C1 segment of cervical spinal cord (tissue), 14 donors: ENCODE data around the gene VMP1.
"Not testable (repeated sequence)": the region's sequence is repeated elsewhere in the genome, so short reads cannot be mapped to it uniquely, and the experiment has no call there.

Experiments used
- DNase-seq, 14 donors: peaks; one replicate each; lab custom pipeline; 2025; lab: John Stamatoyannopoulos, UW

The VMP1 gene

DNA sequence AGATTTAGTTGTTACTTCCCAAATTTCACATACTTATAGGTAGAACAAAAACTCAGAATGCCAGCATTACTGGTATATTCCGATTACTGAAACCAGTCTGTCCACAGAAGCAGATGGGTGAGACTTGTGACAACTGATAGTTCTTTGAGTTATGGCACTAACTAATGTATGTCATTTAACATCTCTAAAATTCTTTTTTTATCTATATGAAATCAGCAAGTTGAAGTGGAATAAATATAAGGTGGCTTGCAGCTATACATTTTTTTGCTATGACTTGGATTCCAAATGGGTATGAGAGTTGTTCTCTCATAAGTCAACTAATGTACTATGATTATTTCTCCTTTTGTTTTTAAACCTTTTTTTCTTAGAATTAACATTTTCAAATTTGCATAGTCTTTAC lies 69.1 kb downstream of the VMP1 start:
- DNase-seq, result no peak

DNA sequence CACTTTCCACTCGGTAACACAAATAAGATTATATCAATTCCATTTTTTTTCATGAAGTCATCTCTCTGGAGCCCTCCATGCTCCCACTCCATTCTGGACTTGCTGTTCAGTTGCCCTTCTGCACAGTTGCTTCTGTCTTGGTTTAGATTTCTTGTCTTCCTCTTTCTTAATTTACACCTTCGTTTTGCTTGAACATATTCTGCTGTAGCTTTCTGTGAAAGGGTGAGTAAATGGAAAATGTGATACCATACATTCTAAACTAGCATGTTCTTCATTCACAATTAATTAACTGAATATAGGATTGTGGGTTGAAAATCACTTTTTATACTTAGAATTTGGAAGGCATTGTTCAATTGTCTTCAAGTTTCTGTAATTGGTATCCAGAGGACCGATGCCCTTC lies 69.6 kb downstream of the VMP1 start:
- DNase-seq, result no peak

DNA sequence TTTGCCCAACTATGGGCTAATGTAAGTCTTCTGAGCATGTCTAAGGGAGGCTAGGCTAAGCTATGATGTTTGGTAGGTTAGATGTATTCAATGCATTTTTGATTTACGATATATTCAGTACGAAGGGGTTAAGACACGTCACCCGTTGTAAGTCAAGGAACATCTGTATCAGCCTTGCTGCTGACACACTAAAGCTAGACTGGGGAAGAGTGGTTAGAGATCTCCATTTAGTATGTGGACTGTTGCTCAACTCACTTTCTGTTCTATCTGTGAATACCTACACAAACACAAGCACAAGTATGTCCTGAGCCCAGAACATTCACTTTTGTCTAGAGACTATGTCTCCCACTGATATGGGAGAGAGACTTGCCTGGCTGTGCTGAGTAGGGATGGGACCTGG lies 71.5 kb downstream of the VMP1 start:
- DNase-seq, result no peak

DNA sequence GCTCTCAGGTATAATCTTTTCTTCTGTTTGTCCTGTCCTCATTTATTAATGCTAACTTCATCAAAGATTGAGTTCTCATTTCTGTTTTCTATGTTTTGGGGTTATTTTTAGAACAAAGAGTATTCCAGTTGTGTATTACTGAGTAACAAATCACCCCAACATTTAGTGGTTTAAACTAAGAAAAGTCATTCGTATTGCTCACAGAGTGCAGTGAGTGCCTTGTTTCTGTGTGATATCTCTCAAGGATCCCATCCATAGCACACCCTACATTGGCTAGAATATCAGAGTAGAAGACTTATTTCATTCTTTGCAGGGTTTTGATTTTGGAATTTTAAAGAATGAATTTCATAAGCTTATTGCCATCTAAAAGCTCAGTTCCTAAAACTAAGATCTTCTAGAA lies 72.1 kb downstream of the VMP1 start:
- no peak for DNase-seq

DNA sequence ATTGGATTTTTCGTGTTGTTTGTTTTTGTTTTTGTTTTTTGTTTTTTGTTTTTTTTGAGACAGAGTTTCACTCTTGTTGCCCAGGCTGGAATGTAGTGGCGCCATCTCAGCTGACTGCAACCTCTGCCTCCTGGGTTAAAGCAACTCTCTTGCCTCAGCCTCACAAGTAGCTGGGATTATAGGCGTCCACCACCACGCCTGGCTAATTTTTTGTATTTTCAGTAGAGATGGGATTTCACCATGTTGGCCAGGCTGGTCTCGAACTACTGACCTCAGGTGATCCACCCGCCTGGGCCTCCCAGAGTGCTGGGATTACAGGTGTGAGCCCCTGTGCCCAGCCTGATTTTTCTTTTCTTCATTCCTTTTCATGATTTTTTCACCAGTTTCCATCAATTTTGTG lies 73.1 kb downstream of the VMP1 start:
- DNase-seq, result not testable (repeated sequence)

DNA sequence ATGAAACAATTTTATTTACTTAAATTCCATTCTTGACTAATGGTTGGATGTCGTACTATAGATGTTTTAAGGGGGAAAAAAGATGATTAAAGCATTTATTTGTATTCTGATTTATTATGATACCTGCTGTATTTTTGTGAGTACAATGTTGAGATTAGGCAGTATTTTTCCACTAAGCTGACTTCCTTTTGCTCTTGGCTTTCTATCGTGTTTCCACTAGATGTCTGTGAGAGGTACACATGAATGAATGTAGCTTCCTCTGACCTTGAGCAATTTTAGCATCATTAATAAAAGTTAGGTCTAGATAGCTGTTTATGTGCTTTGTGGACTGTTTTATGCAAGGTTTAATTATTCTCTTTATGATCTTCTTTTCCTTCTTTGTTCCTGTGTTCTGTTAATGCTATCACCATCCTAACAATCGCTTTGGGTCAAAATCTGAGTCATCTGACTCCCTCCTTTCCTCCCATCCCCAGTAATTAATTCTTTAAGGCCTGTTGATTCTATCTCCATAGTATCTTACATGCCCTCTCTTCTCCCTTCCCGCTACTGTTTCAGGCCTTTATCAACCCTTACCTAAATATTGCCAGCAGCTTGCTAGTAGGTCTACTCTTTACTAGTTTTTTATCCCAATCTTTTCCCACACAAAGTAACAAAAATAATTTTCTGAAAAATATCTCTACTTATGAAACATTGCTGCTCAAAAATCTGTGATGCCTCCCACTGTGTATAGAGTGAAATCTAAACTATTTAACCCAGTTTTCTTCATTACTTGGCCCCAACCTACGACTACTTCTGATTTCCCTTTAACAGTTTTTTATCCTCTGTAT lies 76.0 kb downstream of the VMP1 start:
- no peak for DNase-seq

DNA sequence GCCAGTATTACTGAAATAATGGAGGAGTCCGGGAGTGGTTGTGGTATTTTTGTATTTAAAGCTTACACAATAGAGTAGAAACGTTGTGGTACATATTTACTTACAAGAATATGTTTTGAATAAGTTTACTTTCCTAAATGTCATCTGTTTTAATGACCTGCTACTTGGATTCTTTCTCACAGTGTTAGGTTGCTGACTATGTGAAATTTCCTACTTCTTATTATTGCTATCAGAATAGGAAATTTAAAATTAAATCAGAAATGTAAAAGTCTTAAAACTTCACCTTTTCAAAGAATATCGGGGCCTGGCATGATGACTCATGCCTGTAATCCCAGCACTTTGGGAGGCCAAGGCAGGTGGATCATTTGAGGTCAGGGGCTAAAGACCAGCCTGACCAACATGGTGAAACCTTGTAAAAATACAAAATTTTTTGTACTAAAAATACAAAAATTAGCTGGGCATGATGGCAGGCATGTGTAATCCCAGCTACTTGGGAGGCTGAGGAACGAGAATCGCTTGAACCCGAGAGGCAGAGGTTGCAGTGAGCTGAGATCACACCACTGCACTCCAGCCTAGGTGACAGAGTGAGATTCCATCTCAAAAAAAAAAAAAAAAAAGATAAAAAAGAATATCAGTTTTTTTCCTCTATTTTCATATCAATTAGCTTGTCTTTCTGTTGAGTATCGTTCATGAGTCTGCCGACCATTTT lies 77.8 kb downstream of the VMP1 start:
- no peak for DNase-seq

DNA sequence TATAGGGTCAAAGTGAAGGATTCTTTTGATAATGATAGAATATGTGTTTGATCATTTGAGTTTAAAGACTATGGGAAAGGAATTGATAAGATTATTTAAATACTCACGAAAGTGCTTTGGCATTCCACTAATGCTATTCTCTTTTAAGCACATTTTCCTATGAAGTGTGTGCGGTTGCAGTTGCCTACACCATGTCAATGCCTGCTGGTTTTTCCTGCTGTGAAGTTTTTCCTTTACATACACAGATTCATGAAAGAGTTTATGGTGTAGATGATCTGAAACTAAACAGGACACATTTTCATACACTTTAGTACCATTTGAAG lies 78.7 kb downstream of the VMP1 start:
- no peak for DNase-seq

DNA sequence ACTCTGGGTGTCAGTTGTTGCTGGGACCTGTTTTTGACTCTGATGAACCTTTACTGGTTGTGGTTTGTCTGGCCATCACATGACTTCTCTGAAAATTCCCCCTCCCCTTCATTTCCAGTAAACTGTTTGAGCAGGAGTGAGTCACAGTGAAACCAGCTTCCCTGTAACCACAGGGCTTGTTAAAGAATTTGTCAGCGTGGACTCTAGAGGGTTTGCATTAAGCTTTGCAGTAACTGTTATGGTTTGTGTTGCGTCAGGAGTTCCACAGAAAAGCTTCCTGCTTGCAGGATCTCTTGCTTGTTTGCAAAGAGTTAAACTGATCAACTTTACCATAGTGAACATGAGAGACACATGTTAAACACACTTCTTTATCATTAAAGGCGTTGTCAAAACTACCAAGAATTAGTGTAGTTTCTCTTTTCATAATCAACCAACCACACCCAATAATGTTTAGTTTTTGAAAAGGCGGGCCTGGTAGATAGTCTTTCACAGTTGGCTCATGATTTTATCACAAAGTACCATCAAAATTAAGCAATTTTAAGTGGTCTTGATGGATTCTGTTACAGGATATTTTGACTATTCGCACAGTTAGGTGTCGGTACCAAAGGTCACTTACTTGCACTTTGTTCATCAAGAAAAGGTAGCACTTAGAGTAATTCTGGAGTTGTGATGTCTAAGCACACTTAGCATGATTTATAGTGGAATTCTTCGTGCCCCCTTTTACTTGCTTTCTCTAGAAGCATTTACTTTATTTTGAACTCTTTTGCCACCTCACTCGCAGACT lies 79.3 kb downstream of the VMP1 start:
- peak in 9 of 14 donors; percentile 7 to 58 (median 19) for DNase-seq

DNA sequence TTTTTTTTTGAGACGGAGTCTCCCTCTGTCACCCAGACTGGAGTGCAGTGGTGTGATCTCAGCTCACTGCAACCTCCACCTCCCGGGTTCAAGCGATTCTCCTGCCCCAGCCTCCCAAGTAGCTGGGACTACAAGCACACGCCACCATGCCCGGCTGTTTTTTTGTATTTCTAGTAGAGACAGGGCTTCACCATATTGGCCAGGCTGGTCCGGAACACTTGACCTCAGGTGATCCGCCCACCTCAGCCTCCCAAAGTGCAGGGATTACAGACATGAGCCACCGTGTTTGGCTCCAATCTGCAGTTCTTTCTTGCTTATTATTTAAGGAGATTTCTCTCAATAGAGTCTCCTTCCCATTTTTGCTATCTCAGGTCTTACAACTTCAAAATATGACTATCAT lies 82.4 kb downstream of the VMP1 start:
- DNase-seq, result not testable (repeated sequence)

DNA sequence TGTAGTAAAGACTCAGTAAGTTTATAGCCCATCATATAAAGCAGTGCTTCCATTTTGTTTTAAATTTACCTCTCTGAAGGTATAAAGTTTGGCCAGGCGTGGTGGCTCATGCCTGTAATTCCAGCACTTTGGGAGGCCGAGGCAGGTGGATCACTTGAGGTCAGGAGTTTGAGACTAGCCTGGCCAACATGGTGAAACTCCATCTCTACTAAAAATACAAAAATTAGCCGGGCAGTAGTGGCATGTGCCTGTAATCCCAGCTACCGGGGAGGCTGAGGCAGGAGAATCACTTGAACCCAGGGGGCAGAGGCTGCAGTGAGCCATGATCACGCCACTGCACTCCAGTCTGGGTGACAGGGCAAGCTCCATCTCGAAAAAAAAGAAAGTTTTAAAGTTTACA lies 83.0 kb downstream of the VMP1 start:
- DNase-seq, result not testable (repeated sequence)

DNA sequence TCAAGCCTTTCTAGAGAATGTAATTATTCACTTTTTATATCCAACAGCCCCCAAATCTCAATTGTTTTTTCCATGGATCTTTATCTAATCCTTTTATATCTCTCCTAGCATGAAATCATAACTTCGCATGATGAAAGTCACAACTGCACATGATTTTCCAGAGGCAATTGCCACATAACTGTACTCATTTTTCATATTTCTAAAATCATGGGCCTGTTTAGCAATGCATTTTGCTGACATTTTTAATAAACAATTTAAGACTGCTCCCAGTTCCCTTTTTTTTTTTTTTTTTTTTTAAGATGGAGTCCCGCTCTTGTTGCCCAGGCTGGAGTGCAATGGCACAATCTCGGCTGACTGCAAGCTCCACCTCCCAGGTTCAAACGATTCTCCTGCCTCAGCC lies 83.5 kb downstream of the VMP1 start:
- DNase-seq, result no peak

DNA sequence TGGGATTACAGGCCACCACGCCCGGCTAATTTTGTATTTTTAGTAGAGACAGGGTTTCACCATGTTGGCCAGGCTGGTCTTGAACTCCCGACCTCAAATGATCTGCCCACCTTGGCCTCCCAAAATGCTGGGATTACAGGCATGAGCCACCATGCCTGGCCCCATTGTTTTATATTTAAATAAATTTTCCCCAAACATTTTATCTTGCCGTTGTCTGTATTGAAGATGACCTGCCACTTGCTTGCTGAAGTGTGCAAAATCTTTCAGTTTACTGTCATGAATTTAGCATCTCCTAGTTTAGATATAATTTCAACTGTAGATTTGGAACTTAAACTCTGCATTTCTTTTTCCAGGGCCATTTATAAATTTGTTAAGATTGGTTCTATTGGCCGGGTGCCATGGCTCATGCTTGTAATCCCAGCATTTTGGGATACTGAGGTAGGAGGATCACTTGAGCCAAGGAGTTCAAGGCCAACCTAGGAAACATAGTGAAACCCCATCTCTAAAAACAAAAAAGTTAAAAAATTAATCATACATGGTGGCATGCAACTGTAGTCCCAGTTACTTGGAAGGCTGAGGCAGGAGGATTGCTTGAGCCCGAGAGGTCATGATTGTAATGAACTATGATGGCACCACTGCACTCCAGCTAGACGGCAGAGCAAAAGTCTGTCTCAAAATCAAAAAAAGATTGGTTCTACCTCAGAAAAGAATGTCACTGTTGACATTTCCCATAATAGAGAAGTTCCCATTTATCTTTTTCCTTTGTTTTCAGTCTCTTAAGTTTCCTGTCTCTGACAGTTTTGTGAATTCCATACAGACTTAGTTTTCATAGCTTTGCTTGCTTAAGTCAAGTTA lies 84.4 kb downstream of the VMP1 start:
- DNase-seq, result no peak

DNA sequence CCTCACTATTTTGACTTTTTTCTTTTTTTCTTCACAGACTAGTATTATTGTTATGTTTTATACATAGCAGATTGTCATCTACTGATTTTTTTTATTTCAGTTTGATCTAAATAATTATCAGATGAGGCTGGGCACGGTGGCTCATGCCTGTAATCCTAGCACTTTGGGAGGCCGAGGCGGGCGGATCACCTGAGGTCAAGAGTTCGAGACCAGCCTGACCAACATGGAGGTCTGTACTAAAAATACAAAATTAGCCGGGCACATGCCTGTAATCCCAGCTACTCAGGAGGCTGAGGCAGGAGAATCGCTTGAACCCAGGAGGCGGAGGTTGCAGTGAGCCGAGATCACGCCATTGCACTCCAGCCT lies 85.0 kb downstream of the VMP1 start:
- DNase-seq, result not testable (repeated sequence)

DNA sequence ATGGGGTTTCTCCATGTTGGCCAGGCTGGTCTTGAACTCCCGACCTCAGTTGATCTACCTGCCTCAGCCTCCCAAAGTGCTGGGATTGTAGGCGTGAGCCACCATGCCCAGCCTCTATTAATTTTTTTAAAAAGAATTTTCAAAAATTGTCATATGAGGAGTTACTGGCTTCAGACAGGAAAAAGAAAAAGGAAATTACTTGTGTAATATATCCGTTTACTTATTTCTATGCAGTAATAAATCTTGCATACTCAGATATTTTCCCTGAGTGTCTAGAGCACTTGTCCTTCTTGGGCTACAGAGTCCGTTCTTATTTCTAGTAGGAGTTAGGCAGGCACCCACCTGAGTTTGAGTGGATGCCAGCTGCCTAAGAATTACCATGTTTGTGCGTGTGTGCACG lies 85.8 kb downstream of the VMP1 start:
- DNase-seq, result no peak

DNA sequence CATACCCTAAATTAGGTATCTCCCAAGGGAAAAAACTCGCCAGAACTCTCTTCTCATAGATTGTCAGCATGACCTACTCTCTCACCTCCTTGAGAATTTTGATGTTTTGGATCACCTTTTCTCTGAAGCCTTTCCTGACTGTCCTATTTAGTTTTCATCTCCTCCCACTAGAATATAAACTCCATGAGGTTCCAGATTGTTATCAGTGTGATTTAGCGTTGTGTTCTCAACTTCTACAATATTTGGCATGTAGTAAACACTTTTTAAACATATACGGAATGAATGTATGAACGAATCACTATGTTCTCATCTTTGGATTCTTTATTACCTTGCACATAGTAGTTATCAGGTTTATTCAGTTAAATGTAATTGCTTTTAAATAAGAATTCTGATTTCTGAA lies 88.7 kb downstream of the VMP1 start:
- no peak for DNase-seq

DNA sequence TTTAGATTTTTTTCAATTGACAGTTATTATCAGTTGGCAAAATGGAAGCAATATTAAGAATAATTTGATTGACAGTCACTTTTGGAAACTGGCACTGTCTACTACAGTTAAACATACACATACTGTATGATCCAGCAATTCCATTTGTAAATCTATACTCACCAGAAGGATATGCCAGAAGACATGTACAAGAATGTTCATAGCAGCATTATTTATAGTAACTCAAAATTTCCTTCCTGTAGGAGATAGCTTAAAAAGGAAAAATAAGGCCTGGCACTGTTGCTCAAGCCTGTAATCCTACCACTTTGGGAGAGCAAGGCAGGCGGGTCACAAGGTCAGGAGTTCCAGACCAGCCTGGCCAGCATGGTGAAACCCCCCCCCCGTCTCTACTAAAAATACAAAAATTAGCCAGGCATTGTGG lies 89.3 kb downstream of the VMP1 start:
- DNase-seq, result no peak

DNA sequence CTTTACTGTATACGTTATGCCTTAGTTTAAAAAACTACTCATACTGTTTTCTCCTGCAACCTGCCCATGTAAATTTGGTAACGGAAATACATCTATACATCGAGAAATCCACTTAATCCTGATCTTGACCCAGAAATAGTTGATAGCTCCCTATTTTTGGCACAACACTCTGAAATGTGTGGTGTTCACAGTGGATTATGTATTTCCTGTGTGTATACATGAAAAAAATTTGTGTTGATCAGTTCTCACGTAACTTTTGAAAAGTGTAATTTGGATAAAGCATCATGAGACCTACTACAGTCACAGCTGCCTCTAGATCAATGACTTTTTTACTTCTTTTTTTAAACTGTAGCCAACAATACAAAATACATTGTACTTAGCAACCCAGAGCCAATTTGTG lies 90.7 kb downstream of the VMP1 start:
- DNase-seq, result no peak

DNA sequence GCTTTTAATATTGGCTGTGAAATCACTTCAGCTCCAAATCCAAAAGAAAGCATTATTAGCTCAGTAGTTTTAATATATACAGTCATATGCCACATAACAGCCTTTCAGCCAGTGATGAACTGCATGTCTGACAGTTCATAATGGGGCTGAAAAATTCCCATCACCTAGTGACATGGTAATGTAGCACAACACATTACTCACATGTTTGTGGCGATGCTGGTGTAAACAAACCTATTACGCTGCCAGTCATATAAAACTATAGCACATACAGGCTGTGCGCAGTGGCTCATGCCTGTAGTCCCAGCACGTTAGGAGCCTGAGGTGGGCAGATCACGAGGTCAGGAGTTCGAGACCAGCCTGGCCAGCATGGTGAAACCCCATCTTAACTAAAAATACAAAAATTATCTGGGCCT lies 93.1 kb downstream of the VMP1 start:
- DNase-seq, result no peak

DNA sequence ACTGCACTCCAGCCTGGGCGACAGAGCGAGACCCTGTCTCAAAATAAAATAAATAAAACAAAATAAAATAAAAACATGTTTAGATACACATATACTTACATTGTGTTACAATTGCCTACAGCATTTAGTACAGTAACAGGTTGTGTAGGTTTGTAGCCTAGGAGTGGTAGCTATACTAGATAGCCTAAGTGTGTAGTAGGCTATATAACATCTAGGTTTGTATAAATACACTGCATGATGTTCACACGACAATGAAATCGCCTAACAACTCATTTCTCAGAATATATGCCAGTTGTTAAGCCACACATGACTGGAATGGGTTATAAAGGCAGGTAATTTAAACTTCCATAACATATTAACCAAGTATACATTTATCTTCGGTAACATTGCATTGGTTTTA lies 94.7 kb downstream of the VMP1 start:
- no peak for DNase-seq

DNA sequence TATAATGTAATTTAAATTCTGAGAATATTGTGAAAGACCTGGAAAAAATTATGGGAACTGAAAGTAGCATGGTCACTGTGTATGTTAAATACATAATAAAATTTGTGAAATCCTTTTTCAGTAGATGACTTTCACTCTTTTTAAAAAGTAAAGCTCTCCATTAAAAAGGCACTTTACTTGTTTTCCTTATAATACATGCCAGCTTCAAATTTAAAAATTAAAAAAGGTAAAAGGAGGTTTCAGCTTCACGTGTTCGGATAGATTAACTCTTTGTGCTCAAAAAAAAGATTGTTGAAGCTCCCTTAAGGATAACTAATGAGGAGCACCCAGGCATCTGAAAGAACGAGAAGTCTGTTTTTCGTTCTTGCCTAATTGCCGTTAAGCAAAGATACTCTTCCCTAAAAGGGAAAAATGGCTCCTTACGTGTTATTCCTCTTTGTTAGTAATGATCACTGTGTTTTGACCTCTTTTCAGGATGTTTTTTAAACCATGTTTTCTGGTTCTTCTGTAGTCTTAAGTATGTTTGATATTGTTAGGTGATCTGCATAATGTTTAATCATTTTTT lies 97.5 kb downstream of the VMP1 start:
- no peak for DNase-seq
